Cardiac muscle cell (in vitro differentiated cells and primary cell): ENCODE results near the gene EZR. TPM values are rescaled to one million over a fixed set of nuclear protein-coding genes. Genes with fewer than 3 reads are reported as not detected.

Experiments used
- DNase-seq, 2 donors: peaks; one replicate each; pipeline versions ENCODE4 v3.0.0 to v3.0.0-alpha.2; 2010 to 2017; ENCODE audit warnings: low read depth in 1 of 2, low spot score in 1 of 2
- H3K27ac ChIP-seq: fragments of 200-600 bp; sonication (generic); 2 replicates; pipeline ENCODE4 v1.5.1; 2016
- H3K27me3 ChIP-seq: fragments of 200-600 bp; sonication (generic); 2 replicates; pipeline ENCODE4 v1.6.0; 2016; ENCODE audit warnings: control low read depth
- H3K36me3 ChIP-seq: fragments of 200-600 bp; sonication (generic); 2 replicates; pipeline ENCODE4 v1.5.1; 2016; ENCODE audit warnings: control low read depth
- H3K4me1 ChIP-seq: fragments of 200-600 bp; sonication (generic); 2 replicates; pipeline ENCODE4 v1.8.1; 2017; ENCODE audit warnings: low read depth, mild to moderate bottlenecking, mixed run types
- H3K4me3 ChIP-seq: fragments of 200-600 bp; sonication (generic); 2 replicates; pipeline ENCODE4 v1.5.1; 2016; ENCODE audit warnings: mild to moderate bottlenecking
- H3K9me3 ChIP-seq: fragments of 200-600 bp; sonication (generic); 2 replicates; pipeline ENCODE4 v1.5.1; 2017; ENCODE audit warnings: low read depth, mild to moderate bottlenecking, control low read depth
- polyA plus RNA-seq: library from polyadenylated mRNA; unstranded; fragments of >200 nt; fragmentation: Nextera tagmentation; extraction: Ambion mirVana; gene quantifications from 2 replicates; pipeline ENCODE4 v1.2.1, GENCODE V29; 2016
- total RNA-seq: library from RNA; depleted of rRNA; stranded (reverse); fragments of >200 nt; gene quantifications from 2 replicates; pipeline ENCODE4 v1.2.3, GENCODE V29; 2016
- TF ChIP-seq, protein P1 (sequence below): IDR thresholded peaks from 2 replicates; pipeline ENCODE4 v1.5.1; 2012; ENCODE audit warnings: low read depth, mild to moderate bottlenecking, low read length

EZR gene
- total and polyA plus RNA-seq, 2 experiments from 2014 or later = 356 to 448 TPM

DNA sequence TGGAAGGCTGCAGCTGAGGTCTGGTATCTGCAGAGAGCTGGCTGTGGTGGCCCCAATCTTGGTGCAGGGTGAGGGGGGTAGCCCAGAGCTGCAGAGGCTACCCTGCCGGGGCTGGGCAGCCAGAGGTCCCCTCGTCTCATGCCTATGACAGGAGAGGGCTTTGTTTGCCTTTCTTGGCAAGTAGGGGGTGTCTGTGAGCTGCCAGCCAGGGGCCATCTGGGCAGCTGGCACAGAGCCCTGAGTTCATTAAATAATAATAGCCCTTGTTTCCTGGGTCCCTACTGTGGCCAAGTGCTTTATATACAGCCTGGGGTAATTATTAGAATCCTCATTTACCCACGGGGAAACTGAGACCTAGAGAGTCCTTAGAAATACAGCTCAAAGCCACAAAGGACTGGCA lies 66.6 kb downstream of the EZR start:
- TF ChIP-seq, protein P1, sequence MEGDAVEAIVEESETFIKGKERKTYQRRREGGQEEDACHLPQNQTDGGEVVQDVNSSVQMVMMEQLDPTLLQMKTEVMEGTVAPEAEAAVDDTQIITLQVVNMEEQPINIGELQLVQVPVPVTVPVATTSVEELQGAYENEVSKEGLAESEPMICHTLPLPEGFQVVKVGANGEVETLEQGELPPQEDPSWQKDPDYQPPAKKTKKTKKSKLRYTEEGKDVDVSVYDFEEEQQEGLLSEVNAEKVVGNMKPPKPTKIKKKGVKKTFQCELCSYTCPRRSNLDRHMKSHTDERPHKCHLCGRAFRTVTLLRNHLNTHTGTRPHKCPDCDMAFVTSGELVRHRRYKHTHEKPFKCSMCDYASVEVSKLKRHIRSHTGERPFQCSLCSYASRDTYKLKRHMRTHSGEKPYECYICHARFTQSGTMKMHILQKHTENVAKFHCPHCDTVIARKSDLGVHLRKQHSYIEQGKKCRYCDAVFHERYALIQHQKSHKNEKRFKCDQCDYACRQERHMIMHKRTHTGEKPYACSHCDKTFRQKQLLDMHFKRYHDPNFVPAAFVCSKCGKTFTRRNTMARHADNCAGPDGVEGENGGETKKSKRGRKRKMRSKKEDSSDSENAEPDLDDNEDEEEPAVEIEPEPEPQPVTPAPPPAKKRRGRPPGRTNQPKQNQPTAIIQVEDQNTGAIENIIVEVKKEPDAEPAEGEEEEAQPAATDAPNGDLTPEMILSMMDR = peak; percentile 23
- peak overlapping the region; percentile 91 for H3K27ac ChIP-seq
- DNase-seq = peak in 1 of 2 donors; percentile 31

GRCh38 chr6:158751921-158752320 lies 67.2 kb downstream of the EZR start:
- peak in 1 of 2 donors; percentile 49 for DNase-seq
- Histone ChIP-seq H3K4me3 (no peak overlapping the region), H3K27ac (peak overlapping the region; percentile 91), H3K27me3 (no peaks in the 10 kb centered on the region), H3K4me1 (peaks cover 26% of the 10 kb centered on the region), H3K9me3 (no peaks in the 10 kb centered on the region), H3K36me3 (no peaks in the 10 kb centered on the region)
- TF ChIP-seq, protein P1 = no peak

More for the DNA sequence above, 66.6 kb downstream of the EZR start:
- Histone ChIP-seq H3K9me3 (no peaks in the 10 kb centered on the region), H3K4me1 (peaks cover 28% of the 10 kb centered on the region), H3K4me3 (no peak overlapping the region), H3K27me3 (no peaks in the 10 kb centered on the region), H3K36me3 (no peaks in the 10 kb centered on the region)

DNA sequence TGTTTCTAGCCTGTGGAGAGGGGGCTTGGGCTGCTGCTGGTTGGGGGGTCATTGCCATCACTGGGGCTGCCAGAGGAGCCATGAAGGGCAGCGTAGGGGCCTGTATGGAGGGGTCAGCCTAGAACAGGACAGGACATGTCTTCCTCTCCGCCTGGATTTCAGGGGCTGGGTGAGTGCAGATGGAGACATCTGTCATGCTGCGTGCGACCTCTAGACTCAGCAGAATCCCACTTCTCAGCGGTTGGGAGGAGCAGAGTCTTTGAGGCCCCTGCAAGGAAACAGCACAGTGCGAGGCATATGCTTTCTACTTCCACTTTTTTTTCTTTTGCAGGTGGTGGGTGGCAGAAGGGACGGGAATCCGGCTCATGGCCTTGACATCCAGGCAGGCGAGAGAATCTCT lies 67.9 kb downstream of the EZR start:
- no peaks in the 10 kb centered on the region for H3K9me3 ChIP-seq
- peaks cover 26% of the 10 kb centered on the region for H3K4me1 ChIP-seq
- no peak for DNase-seq
- H3K27ac ChIP-seq = peak overlapping the region; percentile 91
- H3K4me3 ChIP-seq = no peak overlapping the region
- TF ChIP-seq, protein P1 = no peak
- H3K27me3 ChIP-seq = no peaks in the 10 kb centered on the region
- no peaks in the 10 kb centered on the region for H3K36me3 ChIP-seq

DNA sequence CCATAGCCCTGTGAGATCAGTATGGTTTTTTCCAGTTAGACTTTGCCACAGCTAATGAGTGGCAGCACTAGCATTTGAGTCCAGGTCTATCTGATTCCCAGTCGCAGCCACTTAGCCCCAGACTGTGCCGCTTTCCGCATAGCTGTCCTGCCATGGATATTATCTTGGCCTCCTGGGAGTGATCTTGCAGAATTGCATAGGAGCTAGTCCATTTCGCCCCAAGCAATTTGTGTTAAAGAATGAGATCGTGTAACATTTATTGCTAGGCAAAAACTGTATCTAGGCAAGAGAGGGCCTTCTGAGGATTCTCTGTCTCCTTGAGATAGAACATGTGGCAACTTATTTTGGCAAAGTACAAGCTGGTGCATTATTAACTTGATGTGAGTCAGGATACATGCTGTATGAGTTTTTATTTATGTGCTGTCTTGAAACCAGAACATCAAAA lies 74.2 kb downstream of the EZR start:
- TF ChIP-seq, protein P1 = no peak
- Histone ChIP-seq H3K36me3 (no peaks in the 10 kb centered on the region), H3K27me3 (no peaks in the 10 kb centered on the region), H3K9me3 (no peaks in the 10 kb centered on the region), H3K4me3 (no peak overlapping the region), H3K4me1 (peaks cover 24% of the 10 kb centered on the region), H3K27ac (peak overlapping the region; percentile 69)
- DNase-seq = peak in 1 of 2 donors; percentile 61

DNA sequence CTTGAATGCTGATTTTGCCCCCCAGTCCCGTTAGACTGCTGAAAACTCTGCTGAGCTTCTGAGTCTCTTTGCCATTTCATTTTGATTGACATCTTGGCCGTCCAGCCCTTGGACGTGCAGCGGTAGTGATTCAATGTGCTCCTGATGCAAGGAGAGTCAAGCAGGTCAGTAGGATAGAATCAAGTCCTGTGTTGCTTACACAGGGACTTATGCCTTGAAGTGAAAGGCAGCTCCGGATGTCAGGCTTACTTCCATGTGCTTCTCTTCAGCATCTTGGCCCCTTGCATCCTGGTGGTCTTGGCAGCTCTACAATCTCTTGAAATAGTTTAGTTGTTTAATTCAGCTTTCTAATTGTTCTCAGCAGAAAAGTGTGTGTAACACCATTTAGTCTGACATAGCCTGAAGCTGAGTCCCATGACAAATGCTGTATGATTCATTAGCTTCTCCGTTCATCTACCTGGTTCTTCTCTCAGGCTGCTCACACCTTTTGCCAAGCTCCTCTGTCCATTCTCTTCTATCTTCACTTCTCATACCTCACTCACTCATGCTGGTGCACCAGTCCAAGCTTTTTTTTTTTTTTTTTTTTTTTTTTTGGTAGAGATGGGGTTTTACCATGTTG lies 76.0 kb downstream of the EZR start:
- no peaks in the 10 kb centered on the region for H3K36me3 ChIP-seq
- peak overlapping the region; percentile 60 for H3K27ac ChIP-seq
- H3K9me3 ChIP-seq = no peaks in the 10 kb centered on the region
- TF ChIP-seq, protein P1 = no peak
- H3K4me1 ChIP-seq = peaks cover 21% of the 10 kb centered on the region
- DNase-seq = no peak
- no peaks in the 10 kb centered on the region for H3K27me3 ChIP-seq
- H3K4me3 ChIP-seq = no peak overlapping the region
